Left colon (tissue), 2 donors: ENCODE results near the gene LDLRAD4. TPM values are rescaled to one million over a fixed set of nuclear protein-coding genes. Genes with fewer than 3 reads are reported as not detected.
"Not testable (repeated sequence)": the region's sequence is repeated elsewhere in the genome, so short reads cannot be mapped to it uniquely, and the experiment has no call there.

Source experiments
- ATAC-seq: fragments of 200-7000 bp; cut with Tn5 transposase; one replicate; pipeline ENCODE4 v1.9.1; 2020; ENCODE audit warnings: mild to moderate bottlenecking, moderate library complexity
- DNase-seq, 2 donors: peaks; one replicate each; pipeline ENCODE4 v3.0.0-alpha.2; 2020
- intact Hi-C, 2 donors: fragments of 100-400 bp; cut with DNase I in 1 of 2; cut with micrococcal nuclease in 1 of 2; formaldehyde crosslinking; loops; one replicate each; pipeline versions ENCODE4 v1.11.2 to v1.14.0; 2022; cut with DNase I, micrococcal nuclease
- total RNA-seq, 2 donors: library from RNA; stranded (reverse); fragmentation: NEBNext Ultra II Directional; extraction: Animal tissue kit (Norgen Biotek cat#: 25700); gene quantifications; one replicate each; pipeline ENCODE4 v1.2.1, GENCODE V29; 2021
- donor health status: DM: no; HTN: no; CAD: no.
- donor health status: DM: yes; HTN: yes; CAD: no.

Gene LDLRAD4
- total RNA-seq, 2 donors from 2014 or later: 33.6 to 49.0 TPM

- no peak for DNase-seq
- intact Hi-C loops: no loop called here
- ATAC-seq: no peak
Measured at GRCh38 chr18:13471198-13471845, 252.8 kb downstream of the LDLRAD4 start.

- intact Hi-C loops: no loop called here
- ATAC-seq (no peak), DNase-seq (no peak)
Measured at GRCh38 chr18:13471971-13472628, 253.5 kb downstream of the LDLRAD4 start.

GRCh38 chr18:13473751-13474150 lies 255.2 kb downstream of the LDLRAD4 start:
- ATAC-seq (no peak), DNase-seq (no peak)
- intact Hi-C loops: no loop called here

- intact Hi-C loops: no loop called here
- DNase-seq (no peak), ATAC-seq (no peak)
Measured at GRCh38 chr18:13474336-13474735, 255.8 kb downstream of the LDLRAD4 start.

- DNase-seq (no peak), ATAC-seq (no peak)
- intact Hi-C loops: no loop called here
Measured at GRCh38 chr18:13474907-13475545, 256.5 kb downstream of the LDLRAD4 start.

- DNase-seq, intact Hi-C loops, ATAC-seq: not testable (repeated sequence)
Measured at GRCh38 chr18:13476312-13476711, 257.8 kb downstream of the LDLRAD4 start.

GRCh38 chr18:13477147-13477683 lies 258.7 kb downstream of the LDLRAD4 start:
- DNase-seq (no peak), ATAC-seq (no peak)
- intact Hi-C loops: no loop called here

GRCh38 chr18:13480571-13481255 lies 262.2 kb downstream of the LDLRAD4 start:
- ATAC-seq (no peak), DNase-seq (no peak)
- intact Hi-C loops: no loop called here

GRCh38 chr18:13481331-13481730 lies 262.8 kb downstream of the LDLRAD4 start:
- intact Hi-C loops: no loop called here
- no peak for ATAC-seq
- no peak for DNase-seq

- ATAC-seq: no peak
- DNase-seq: no peak
- intact Hi-C loops: no loop called here
Measured at GRCh38 chr18:13481820-13482617, 263.5 kb downstream of the LDLRAD4 start.

- DNase-seq (no peak), ATAC-seq (peak; percentile 31)
- intact Hi-C loops: no loop called here
Measured at GRCh38 chr18:13482618-13482945, 264.0 kb downstream of the LDLRAD4 start.

GRCh38 chr18:13483316-13484270 lies 265.0 kb downstream of the LDLRAD4 start:
- DNase-seq (no peak), ATAC-seq (no peak)
- intact Hi-C loops: no loop called here

- intact Hi-C loops: no loop called here
- DNase-seq: no peak
- ATAC-seq: no peak
Measured at GRCh38 chr18:13485182-13485581, 266.6 kb downstream of the LDLRAD4 start.

- intact Hi-C loops: no loop called here
- ATAC-seq (no peak), DNase-seq (no peak)
Measured at GRCh38 chr18:13485604-13486003, 267.0 kb downstream of the LDLRAD4 start.

- DNase-seq (no peak), ATAC-seq (no peak)
- intact Hi-C loops: no loop called here
Measured at GRCh38 chr18:13486284-13486683, 267.7 kb downstream of the LDLRAD4 start.

GRCh38 chr18:13486686-13487085 lies 268.1 kb downstream of the LDLRAD4 start:
- intact Hi-C loops: no loop called here
- no peak for ATAC-seq
- no peak for DNase-seq

- DNase-seq (no peak), ATAC-seq (no peak)
Measured at GRCh38 chr18:13487237-13487636, 268.7 kb downstream of the LDLRAD4 start.

More at GRCh38 chr18:13487237-13487636, 268.7 kb downstream of the LDLRAD4 start:
- intact Hi-C loops: no loop called here
